ENCODE data around the gene LTA4H.

LTA4H gene

DNA sequence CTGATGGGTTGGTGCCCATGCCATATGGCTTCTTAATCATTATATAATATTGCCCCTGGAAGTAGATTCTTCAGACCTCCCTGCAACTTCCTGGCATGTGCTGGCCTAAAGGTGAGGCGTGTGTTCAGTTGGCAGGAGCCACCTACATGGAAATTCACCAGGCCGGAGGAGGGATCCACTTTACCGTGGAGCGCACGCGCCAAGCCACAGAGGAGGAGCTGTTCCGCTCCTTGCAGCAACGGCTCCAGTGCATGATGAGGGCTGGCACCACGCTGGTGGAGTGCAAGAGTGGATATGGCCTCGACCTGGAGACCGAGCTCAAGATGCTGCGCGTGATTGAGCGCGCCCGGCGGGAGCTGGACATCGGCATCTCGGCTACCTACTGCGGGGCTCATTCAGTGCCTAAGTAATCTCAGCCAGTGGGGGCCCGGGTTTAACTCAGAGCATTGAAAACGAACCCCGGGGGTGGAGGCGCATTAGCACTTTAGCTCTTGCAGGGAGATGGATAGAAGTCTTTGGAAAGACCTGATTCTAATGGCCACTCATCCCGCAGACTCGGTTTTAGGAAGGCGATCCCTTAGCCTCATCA is 78.7 kb downstream of the LTA4H start:
- no peak for DNase-seq (ENCODE audit: low read depth)

DNA sequence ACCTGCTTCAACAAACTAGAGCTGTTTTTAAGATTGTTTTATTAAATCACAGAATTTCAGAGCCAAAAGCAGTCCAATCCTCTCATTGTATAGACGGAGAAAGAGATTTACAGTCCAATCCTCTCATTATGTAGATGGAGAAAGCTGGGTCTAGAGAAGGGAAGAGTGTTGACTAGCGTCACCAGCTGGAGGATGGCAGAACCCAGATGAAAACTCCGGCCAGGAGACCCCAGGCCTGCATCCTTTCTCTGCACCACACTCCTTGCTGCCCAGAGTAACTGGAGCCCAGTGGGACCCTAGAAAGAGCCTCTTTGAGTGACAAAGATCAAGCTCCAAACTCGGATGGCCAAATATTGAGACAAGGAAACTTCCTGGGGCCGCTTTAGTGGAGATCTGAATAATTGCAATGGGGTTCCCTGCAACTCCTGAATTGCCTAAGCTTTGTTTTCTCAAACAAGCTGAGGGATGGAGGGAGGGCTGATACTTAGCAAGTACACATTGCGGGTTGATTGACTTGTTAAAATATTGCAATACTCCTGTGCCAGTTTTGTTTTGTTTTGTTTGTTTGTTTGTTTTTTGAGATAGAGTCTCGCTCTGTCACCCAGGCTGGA is 79.7 kb downstream of the LTA4H start:
- DNase-seq (ENCODE audit: low read depth), result no peak

DNA sequence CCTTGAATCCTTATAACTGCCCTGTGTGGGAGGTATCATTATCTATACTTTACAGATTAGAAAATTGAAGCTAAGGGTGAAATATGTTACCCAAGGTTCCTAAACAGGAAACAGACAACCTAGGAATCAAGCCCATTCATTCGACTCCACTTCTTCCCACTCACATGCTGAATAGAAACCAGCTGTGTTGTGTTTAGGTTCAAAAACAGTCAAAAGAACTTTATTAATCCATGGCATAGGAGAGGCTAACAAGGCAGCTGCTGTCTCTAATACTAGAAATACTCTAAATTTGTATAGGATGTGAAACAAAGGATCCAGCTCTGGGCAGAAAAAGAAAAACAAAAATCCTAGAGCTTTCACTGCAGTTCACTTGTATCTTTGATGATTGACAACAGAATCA is 82.4 kb downstream of the LTA4H start:
- DNase-seq (ENCODE audit: low read depth), result no peak

DNA sequence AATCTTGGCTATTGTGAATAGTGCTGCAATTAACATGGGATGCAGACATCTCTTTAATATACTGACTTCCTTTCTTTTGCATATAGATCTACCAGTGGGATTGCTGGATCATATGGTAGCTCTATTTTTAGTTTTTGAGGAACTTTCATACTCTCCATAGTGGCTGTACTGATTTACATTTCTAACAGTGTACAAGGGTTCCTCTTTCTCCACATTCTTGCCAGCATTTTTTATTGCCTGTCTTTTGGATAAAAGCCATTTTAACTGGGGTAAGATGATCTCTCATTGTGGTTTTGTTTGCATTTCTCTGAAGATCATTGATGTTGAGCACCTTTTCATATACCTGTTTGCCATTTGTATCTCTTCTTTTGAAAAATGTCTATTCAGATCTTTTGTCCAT is 83.9 kb downstream of the LTA4H start:
- DNase-seq (ENCODE audit: low read depth), result no peak
